Measurements from ENCODE around the gene ABCB9.

DNA sequence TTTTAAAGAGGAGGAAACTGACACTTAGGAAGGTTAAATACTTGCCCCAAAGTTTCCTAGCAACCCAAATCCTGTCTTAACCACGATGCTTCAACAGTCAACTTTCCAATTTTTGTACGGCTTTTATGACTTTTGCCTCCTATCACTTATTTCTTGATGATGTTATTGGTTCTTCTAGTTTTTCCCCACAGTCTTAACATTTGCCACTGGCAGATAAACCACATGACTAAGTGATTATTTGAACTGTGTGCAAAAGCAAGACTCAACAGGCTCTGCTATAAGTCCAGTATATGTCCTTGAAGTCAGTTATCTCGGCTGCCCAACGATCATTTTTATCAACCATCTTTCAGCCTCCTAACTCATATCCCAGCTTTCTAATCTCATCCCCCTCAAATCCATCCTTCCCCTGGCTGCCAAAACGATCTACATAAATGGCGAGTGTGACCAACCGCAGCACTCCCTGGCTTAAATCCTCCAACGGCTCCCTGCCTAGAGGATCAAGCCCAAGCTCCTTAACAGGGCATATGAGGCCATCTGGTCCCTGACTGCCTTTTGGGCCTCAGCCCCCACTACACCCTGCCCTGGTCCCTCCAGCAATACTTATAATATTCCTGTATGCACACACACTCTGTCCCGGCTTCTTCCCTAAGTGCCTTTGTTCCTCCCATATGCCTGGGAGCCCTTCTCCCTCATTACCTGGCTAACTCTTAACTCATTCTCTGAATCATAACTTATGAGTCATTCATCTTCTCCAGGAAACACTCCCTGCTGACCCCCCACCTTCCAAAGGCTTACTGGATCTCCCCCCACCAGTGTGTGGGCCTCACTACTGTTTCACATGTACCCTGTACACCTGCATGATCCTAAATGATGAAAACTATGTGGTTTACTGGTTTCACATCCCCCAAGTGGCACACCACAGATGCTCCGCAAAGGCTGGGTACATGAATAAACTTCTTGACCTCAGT is 79.1 kb downstream of the ABCB9 start:
- TF ChIP-seq CTCF (IDR thresholded peaks at IDR 0.05) (no peak), POLR2A (IDR thresholded peaks at IDR 0.05) (no peak)
